Lower leg skin (tissue), 4 donors: ENCODE results near the gene TPPP. TPM values are rescaled to one million over a fixed set of nuclear protein-coding genes. Genes with fewer than 3 reads are reported as not detected.

Experiments used
- DNase-seq, 2 donors: peaks; one replicate each; pipeline ENCODE4 v3.0.0-alpha.2; 2019; ENCODE audit warnings: low spot score in 2 of 2
- H3K4me3 ChIP-seq: fragments of 200-600 bp; sonication (generic); 2 replicates; pipeline ENCODE4 v1.5.1; 2017; ENCODE audit warnings: mild to moderate bottlenecking, low read depth; ENCODE audit not compliant: poor library complexity, severe bottlenecking
- CTCF ChIP-seq, 3 donors: fragments of 450-650 bp; IDR thresholded peaks; one replicate each; pipeline ENCODE4 v1.5.1; 2016; ENCODE audit warnings: antibody characterized with exemption in 3 of 3, mild to moderate bottlenecking in 3 of 3, moderate library complexity in 2 of 3
- POLR2A ChIP-seq, 2 donors: fragments of 450-650 bp; IDR thresholded peaks; one replicate each; pipeline ENCODE4 v1.6.1; 2016 to 2017; ENCODE audit warnings: antibody characterized with exemption in 2 of 2, mild to moderate bottlenecking in 1 of 2, moderate library complexity in 1 of 2
- WGBS, 2 donors: methylation state at CpG; one replicate each; pipeline ENCODE4 v1.1.5; 2018; 5-methylcytosine and 5-hydroxymethylcytosine counted together
- intact Hi-C: fragments of 100-400 bp; cut with DNase I; formaldehyde crosslinking; loops from one replicate; pipeline ENCODE4 v1.15.0; 2023; ENCODE audit warnings: low total_unique reads
- total RNA-seq, 4 donors: library from RNA; depleted of rRNA; stranded (reverse); fragments of >200 nt; gene quantifications; one replicate each; pipeline ENCODE4 v1.1.0, GENCODE V29; 2016

The TPPP gene
- total RNA-seq, 4 donors from 2014 or later, result 7.4 to 17.3 (median 10.4) TPM

GRCh38 chr5:646396-647201 lies 46.6 kb downstream of the TPPP start:
- 95 to 98% methylated on average over 18 of the region's 18 CpGs for WGBS, 2 donors
- TF ChIP-seq CTCF (IDR thresholded peaks at IDR 0.05), result no peak
- TF ChIP-seq POLR2A (IDR thresholded peaks at IDR 0.05), result no peak
- no peak overlapping the region for H3K4me3 ChIP-seq
- intact Hi-C loops, result no loop called here
- no peak for DNase-seq

- 93% methylated on average over 13 of the region's 13 CpGs for WGBS, 2 donors
- intact Hi-C loops, result no loop called here
- no peak for TF ChIP-seq POLR2A (IDR thresholded peaks at IDR 0.05)
- TF ChIP-seq CTCF (IDR thresholded peaks at IDR 0.05), result no peak
- H3K4me3 ChIP-seq, result no peak overlapping the region
- no peak for DNase-seq
These were observed 47.7 kb downstream of the TPPP start for GRCh38 chr5:645421-645820.

GRCh38 chr5:644971-645370 lies 48.2 kb downstream of the TPPP start:
- intact Hi-C loops, result no loop called here
- no peak overlapping the region for H3K4me3 ChIP-seq
- WGBS, 2 donors, result 95% methylated on average over 15 of the region's 15 CpGs
- TF ChIP-seq POLR2A (IDR thresholded peaks at IDR 0.05) (no peak), CTCF (IDR thresholded peaks at IDR 0.05) (no peak)
- no peak for DNase-seq

- TF ChIP-seq CTCF (IDR thresholded peaks at IDR 0.05) (no peak), POLR2A (IDR thresholded peaks at IDR 0.05) (no peak)
- DNase-seq, result no peak
- 80 to 92% methylated on average over 10 to 13 of the region's 13 CpGs for WGBS, 2 donors
- no peak overlapping the region for H3K4me3 ChIP-seq
- intact Hi-C loops, result no loop called here
These were observed 48.6 kb downstream of the TPPP start for GRCh38 chr5:644509-644908.

GRCh38 chr5:643811-644271 lies 49.3 kb downstream of the TPPP start:
- no peak for DNase-seq
- no peak for TF ChIP-seq CTCF (IDR thresholded peaks at IDR 0.05)
- TF ChIP-seq POLR2A (IDR thresholded peaks at IDR 0.05), result no peak
- intact Hi-C loops, result no loop called here
- H3K4me3 ChIP-seq, result no peak overlapping the region
- WGBS, 2 donors, result 74 to 81% methylated on average over 11 of the region's 11 CpGs
